ENCODE measurements around the gene TNFSF8.

The TNFSF8 gene

DNA sequence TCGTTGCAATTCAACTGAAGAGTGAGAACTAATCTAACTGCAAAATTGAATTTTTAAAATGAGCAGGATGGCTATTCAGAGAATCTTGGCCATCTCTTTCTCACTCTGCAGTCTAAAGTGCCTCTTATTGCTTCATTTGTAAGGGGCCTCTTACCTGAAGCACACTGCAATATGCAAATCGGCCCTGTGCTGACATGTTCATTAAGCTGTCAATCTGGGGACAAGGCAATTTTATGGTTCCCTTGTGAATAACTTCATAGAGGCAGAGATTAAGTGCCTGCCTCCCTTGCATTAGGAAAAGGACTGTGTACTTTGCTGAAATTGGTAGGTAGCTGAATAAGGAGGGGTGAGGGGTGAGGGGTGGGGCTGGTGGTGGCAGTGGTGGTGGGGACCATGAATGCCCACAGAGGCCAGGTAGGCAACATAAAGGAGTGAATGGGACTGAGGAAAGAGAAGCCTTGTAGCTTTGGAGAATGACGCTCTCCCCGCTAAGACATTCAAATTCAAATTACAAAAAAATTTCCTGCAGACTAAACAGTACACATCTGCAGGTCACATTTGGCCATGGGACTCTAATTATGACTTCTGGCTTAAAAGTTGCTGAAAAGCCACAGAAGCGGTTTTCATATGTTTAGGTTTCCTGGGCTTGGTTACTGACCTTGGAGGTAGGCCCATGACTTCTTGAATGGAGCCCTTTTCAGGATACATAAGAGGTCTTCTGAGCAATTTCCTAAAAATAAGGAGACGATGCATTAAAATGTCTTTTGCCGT is 25.0 kb downstream of the TNFSF8 start:
- no peak for DNase-seq (ENCODE audit: low spot score)

DNA sequence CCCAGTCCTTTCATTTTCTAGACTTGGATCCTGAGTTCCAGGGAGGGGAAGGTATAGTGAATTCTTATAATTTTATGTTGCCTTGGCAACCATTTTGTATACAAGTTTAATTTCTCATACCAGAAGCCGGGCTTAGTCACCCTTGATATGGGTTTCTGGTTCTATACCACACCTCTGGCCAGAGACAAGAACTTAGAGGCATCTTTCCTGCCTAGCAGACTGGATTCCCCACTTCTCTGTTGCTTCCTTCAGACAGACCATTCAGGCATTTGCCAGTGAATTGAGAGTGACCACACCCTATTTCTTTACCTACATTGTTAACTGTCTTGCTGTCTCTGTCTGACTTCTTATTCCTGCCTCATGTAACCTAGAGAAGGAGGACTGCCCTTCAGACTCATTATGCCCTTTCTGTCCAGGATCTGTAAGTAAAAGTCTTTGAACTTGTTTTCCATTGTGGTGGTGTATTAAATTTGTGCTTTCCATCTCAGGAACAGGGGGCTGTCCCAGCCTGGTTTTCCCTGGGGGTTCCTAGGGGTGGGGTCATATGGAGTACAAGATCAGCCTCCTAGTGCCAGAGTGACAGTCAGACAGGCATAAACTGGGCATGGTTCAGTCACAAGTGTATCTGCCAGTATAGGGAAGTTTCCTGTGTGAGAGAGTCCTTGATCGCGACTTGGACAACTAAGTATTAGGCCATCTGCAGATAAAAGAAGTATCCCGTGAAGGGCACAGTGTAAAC is 27.4 kb downstream of the TNFSF8 start:
- no peak for DNase-seq (ENCODE audit: low spot score)

DNA sequence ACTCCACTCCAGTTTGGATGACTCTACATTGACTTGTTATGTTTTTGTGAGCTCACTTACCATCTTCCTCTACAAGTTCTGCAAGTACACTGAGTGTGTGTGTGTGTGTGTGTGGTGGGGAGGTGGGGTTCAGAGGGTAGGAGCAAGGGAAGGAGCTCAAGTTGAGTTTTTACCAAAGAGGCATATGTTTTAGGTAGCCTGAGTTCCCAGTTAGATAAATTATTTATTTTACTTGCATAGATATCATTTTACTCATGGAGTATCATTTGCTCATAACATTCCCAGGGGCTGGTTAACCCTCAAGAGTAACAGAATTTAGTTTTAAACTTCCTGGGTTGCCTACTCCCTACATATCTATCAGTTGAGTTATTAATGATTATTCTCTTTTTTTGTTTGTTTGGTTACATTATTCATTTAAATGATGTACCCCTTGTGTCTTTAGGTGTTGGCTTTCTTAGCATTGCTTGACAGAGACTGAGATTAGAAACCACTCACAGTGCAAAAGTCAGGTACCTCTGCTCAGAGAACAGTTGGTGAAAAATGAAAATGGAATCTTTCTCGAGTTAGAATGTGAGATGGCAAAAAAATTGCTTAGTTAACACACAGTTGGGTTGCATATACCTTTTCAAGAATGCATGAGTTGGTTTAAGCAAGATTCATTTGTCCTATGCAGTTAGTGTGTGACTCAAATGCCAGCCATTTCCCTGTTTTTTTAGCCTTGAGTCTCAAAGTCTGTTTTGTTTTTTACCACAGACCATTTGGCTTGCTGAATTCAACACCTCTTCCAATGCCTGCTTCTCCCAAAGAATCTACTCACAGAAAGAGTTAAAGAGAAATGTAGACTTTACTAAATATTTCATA is 29.2 kb downstream of the TNFSF8 start:
- peak; percentile 29 for DNase-seq (ENCODE audit: low spot score)

DNA sequence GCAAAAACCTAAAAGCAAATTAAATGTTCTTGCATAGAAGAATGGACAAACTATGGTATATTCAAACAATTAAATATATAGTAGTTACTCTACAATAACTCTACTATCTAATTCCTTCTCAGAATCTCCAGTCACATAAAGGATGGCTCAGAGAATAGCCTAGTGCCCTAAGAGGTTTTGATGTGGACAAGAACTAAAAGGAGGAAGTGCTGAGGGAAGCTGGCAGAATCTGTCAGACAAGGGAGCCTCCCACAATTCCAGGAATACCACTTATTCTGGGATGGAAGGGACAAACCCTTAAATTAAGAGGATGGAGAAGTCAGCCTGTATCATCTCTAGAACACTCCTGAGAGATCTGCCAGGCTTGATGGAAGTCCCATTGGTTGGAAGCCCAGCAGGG is 30.4 kb downstream of the TNFSF8 start:
- no peak for DNase-seq (ENCODE audit: low spot score)

DNA sequence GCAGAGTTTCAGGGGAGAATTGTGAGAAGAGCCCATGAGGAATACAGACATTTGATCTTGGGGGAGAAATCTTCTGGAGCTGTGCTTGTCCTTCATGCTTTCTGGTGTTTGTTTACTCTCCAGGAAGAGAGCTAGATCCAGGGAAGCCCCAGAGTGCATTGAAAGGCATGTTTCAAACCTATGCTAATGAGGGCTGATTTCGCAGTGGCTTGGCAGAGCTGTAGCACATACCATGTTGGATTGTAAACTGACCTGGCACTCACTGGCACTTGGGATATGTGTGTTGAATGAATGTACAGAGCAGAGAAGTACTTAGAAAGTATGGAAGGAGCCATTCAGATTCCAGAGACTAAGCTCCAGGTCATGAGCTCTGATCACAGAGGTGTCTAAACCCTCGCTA is 30.9 kb downstream of the TNFSF8 start:
- no peak for DNase-seq (ENCODE audit: low spot score)

DNA sequence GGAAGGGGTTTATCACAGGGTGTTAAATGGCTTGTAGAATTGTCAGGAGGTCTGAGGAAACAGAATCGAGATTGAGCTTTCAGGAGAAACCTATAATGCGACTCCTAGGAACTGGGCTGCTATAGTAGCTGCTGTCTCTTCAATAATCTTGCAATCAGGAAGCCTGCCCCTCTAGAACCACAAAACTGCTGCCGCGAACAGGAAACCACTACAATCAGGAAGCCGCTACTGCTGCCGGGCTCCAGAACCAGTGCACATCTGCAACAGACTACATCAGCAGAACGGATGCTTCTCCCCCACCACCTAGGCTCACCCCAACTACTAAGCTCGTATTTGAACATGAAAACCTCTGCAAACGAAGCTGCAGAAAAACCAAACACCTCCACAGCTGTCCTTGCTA is 31.6 kb downstream of the TNFSF8 start:
- DNase-seq (ENCODE audit: low spot score) = no peak

DNA sequence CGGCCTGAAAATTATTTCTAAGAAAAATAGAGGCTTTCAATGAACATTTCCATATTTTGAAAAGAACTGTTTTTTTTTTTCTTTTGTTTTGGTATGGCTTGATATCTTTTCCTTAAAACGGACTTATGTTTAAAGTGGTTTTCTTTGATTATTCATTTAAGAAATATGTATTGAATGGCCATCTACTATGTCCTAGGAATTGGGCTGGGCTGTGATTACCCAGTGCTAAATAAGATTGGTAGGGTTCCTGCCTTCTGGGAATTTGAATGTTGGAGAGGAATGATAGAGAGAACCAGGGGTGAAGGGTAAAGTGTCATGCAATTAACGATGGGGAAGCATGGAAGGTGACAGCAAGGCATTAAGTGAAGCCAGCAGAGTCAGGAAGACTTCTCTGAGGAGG is 33.2 kb downstream of the TNFSF8 start:
- DNase-seq (ENCODE audit: low spot score) = peak; percentile 19

DNA sequence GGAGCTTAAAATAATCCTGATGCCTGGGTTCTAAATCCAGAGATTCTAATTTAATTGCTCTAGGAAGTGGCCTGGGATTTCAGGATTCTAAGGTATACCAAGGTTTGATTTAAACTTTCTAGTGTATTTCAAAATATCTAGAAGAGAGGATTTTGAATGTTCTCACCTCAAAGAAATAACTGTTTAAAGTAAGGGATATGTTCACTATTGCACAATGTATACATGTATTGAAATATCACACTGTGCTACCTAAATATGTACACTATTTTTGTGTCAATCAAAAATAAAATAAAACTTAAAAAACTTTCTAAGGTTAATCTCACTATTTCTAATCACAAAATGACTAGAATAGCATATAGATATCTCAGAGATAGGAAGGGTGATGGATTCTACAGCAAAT is 34.0 kb downstream of the TNFSF8 start:
- DNase-seq (ENCODE audit: low spot score) = no peak

DNA sequence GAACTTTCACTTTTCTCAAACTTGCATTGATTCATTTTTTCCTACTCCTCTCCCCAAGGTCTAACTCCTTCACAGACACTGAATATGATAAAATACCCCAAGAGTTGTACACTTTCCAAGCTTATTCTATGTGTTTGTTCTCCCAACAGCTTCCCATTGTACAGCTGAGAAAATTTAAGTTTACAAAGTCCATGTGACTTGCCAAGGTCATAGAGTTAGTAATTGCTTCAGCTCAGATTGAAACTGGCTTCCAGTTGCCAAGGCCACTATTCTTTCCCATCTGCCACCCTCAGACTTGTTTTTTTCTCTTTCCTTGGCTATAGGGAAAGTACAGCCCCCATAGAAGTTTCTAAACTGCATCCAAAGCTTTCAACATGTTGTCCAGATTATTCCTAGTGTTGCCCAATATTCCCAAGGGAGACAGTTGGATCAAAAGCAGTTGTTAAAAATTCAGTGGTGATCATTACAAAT is 34.8 kb downstream of the TNFSF8 start:
- no peak for DNase-seq (ENCODE audit: low spot score)

DNA sequence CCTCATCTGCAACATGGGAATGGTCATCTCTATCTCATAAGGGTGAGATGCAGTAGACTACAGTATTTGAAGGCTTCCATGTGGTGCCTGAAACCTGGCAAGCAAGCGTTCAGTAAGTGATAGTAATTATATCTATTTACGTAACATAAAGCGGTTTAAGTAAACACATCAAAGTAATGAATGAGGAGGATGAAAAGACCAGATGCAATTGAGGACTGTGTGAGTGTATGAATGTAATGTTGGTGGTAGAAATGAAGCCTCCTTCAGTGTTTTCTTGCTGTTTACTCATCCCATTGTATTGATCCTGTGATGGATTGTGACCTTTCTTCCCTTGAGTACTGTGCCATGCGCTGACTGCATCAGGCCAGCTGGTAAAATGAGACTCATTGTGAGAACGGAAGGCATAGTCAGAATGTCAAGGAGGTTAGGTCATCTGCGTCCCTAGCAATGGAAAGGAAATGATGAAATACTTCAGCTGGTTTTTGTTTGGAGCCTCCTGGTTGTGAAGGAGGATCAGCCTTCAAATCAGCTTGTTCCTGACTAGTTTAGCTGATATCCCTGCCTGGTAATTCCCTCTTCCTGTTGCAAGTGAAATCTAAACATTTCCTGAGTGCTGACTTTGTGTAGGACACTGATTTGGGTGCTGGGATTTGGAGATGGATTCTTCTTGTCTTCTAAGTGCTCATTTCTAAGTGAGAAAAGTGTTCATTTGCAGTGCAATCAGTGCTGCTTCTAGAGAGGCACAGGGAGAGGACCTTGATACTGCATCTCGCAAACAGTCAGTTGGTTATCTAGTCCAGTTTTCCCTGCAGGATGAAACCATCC is 35.6 kb downstream of the TNFSF8 start:
- DNase-seq (ENCODE audit: low spot score) = peak; percentile 70

DNA sequence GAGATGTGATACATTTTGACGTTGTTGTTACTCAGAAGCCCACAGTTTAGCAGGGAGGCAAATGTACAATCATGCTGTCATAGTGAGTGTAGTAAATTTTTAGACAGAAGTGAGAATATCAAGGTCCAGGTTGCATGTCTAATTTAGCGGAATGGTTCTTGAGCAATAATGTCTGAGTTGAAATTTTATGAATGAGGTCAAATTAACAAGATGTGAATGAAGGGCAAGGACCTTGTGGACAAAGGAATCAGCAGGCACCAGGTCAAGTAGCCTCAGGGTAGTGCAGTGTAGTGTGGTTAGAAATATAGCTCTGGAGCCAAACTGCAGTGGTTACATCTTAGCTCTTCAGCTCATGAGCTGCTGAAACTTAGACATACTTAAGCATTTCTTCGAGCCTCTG is 36.2 kb downstream of the TNFSF8 start:
- DNase-seq (ENCODE audit: low spot score) = no peak

DNA sequence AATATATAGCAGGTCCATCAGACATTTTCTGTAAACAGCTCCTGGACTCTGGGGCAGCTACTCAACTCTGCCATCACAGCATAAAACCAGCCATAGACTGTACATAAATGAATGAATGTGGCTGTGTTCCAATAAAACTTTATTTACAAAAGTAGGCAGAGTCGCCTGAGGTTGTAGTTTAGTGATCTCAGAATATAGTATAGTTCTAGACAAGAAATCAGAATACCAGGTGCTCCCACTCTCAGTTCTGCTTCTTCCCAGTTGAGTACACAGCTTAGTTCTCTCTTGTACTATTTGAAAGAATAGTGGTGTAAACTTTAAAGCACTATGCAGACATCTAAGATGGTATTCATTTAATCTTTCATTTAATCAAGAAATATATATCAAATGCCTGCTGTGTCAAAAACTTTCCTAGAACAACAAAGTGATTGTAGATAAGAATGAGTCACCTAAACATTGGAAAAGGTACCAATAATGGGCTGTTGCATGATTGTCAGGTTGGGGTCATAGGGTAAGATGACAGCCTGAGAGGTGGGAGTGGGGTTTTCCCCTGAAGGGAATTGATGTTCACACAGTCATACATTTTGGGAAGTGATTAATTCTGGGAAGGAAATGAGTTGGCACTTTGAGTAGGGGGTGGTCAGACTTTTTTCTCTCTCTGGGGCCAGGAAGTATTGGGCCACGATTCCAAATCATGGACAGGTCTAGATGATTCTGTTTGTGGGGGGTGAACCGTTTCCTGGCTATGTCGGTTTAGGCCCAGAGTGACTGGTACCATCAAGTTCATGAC is 37.0 kb downstream of the TNFSF8 start:
- no peak for DNase-seq (ENCODE audit: low spot score)

DNA sequence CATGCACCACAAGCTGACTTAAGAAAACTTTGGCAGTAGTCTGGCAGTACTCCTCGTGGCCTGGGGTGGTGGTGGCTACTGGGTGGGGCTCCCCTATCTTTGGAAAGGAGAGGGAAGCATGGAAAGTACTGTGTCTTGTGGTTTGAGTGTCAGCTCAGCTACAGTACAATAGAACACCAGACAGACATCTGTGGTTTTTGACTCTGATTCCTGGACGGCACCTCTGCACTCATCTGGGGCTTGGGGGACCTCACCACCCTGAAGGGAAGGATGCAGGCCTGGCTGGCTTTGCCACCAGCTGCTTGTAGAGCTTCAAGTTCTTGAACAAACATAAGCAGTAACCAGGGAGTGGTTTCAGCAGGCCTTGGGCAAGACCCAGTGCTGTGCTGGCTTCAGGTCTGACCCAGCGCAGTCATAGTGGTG is 40.6 kb downstream of the TNFSF8 start:
- no peak for DNase-seq (ENCODE audit: low spot score)

DNA sequence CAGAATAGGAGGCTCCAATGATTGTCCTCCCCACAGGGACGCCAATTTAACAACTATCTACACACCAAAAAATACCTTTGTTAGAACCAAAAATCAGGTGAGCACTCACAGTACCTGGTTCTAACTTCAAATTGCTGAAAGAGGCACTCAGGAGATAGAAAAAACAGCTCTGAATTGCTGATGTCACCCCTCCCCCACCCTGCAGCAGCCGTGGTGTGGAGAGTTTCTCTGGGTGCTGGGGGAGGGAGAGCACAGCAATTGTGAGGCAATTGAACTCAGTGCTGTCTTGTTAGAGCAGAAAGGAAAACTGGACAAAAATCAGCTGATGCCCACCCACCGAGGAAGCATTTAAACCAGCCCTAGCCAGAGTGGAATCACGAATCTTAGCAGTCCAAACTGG is 41.8 kb downstream of the TNFSF8 start:
- DNase-seq (ENCODE audit: low spot score) = no peak

DNA sequence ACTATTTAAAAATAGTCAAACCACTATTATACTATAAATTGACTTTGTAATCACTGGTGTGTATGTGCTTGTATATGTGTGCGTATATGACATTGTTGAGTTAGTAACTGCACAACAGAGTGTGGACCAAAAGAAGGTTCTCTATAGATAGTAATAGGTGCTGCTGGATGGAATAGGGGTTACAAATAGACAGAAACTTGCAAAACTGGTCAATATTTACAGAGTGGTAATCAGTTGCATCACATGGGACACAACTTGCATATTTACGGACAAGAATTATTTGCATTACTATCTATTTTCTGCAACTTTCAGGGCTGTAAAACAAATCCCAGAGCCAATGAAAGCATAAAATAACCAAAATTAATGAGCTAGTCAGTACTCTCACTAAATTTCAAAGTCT is 42.4 kb downstream of the TNFSF8 start:
- no peak for DNase-seq (ENCODE audit: low spot score)

DNA sequence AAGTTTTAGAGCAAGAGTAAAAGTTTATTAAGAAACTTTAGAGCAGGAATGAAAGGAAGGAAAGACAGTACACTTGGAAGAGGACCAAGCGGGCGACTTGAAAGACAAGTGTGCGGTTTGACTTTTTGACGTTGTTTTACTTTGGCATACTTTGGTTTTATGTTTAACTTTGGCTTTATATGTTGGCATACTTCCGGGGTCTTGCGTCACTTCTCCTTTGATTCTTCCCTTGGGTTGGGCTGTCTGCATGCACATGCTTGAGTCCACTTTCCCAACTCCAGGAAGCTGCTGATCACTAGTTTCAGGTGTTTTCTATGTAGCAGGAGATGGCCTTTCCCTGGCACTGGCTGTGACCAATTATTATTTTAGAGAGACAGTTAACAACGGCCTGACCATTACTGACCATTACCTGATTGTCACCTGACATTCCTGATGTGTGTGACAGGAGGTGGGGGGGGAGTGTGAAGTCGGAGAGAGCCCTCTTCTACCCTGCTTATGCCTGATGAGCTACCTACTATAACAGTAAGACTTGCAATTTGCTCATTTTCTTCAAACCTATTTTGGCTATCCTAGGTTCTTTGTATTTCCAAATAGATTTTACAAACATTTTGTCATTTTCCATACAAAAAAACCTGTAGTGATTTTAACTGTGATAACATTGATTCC is 45.5 kb downstream of the TNFSF8 start:
- DNase-seq (ENCODE audit: low spot score) = no peak

DNA sequence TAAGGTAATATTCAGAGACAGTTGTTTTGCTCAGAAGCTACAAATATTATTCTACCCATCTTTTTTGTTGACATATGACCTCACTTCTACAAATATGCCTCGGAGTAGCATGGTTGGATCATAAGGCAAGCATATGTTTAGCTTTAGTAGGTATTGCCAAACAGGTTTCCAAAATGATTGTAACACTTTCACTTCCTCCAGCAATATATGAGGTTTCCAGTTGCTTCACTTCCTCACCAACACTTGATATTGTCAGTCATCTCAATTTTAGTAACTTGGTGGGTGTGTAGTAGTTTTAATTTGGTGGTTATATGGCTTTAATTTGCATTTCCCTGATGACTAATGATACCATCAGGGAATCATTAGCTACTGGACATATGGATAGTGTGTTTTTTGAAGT is 46.7 kb downstream of the TNFSF8 start:
- no peak for DNase-seq (ENCODE audit: low spot score)

DNA sequence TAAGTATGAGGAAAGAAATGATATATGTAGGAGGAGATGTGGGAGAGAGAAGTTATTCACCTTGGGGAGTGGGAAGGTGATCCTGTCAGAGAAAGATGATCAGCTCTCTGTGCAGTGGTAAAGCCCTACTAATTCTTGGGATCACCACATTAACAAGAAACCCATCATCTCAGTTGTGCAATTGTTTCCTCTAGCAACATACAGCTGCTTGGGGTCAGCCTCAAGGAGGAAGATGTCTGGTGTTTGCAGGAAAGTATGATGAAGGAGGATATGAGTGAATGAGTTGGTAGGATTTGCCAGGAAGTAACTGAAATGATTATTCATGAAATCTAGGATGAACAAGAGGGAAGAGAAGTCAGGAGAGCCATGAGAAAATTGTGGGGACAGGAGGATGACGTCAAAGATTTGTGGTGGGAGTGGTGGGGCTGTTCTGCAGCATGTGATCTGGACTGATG is 50.1 kb downstream of the TNFSF8 start:
- no peak for DNase-seq (ENCODE audit: low spot score)

DNA sequence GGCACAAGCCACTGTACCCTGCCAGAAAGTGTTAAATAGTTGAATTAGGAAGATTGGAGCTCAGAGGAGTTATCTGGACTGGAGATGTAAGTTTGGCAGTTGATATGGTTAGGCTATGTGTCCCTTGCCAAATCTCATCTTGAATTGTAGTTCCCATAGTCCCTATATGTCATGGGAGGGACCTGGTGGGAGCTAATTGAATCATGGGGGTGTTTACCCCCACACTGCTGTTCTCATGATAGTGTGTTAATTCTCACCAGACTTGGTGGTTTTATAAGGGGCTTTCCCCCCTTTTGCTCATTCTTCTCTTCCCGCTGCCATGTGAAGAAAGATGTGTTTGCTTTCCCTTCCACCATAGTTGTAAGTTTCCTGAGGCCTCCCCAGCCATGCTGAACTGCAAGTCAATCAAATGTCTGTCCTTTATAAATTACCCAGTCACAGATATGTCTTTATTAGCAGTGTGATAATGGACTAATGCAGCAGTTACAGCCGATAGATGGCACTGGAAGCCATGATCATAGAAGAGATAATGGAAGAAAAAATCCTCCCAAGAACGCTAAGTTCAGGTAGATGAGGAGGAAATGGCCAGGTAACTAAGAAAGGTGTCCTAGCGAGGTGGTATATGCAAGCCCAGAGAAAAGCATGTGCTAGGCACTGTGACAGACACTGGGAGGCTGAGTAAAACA is 51.4 kb downstream of the TNFSF8 start:
- no peak for DNase-seq (ENCODE audit: low spot score)

DNA sequence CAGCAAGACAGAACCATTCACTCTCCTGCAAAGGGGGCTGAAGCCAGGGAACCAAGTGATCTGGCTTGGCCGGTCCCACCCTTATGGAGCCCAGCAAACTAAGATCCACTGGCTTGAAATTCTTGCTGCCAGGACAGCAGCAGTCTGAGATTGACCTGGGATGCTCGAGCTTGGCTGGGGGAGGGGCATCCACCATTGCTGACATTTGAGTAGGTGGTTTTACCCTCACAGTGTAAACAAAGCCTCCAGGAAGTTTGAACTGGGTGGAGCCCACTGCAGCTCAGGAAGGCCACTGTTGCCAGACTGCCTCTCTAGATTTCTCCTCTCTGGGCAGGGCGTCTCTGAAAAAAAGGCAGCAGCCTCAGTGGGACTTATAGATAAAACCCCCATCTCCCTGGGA is 60.5 kb downstream of the TNFSF8 start:
- no peak for DNase-seq (ENCODE audit: low spot score)
